Measurements from ENCODE around the gene RSBN1. TPM values are rescaled to one million over a fixed set of nuclear protein-coding genes. Genes with fewer than 3 reads are reported as not detected.

RSBN1 gene
- total and polyA plus RNA-seq, 10 of the 15 experiments (the other 5 are each of a cell fraction or from before 2014, with no cell fraction given), result 2.9 to 26.8 (median 11.5) TPM

- DNase-seq (ENCODE audit: low read depth, low spot score) (no peak), ATAC-seq (peak; percentile 84), FAIRE-seq (no peak)
- ChIA-PET RAD21 (ENCODE audit: unreplicated experiment) (interaction anchor here (1.0 to 3.9 kb wide), 11 partner anchors 10 to 130 kb away, joined by 3 to 51 read pairs (median 5); partner anchors contain the start of genes PHTF1 and RSBN1), POLR2A (interaction anchor here (0.5 to 8.2 kb wide), 10 partner anchors 9 to 135 kb away, joined by 3 to 40 read pairs (median 6); partner anchors contain the start of genes HIPK1, PHTF1 and RSBN1), CTCF (interaction anchor here (0.9 to 2.5 kb wide), 8 partner anchors 9 to 81 kb away, joined by 3 to 23 read pairs (median 4); partner anchors contain the start of genes PHTF1 and RSBN1), SMC1A (ENCODE audit: uncharacterized antibody, unreplicated experiment) (interaction anchor here (0.6 to 10.5 kb wide), 16 partner anchors 8 to 407 kb away, joined by 3 to 134 read pairs (median 3); partner anchors contain the start of gene RSBN1)
- Histone ChIP-seq H3K9ac (ENCODE audit: control insufficient read depth, insufficient read depth, low read length) (no peak overlapping the region), H4K20me1 (ENCODE audit: control insufficient read depth, insufficient read depth) (no peaks in the 10 kb centered on the region), H2AFZ (ENCODE audit: control insufficient read depth, low read depth, low read length) (no peak overlapping the region), H3K4me1 (ENCODE audit: control insufficient read depth, insufficient read depth, low read length) (peaks cover 10% of the 10 kb centered on the region), H3K4me2 (ENCODE audit: control insufficient read depth, insufficient read depth) (no peak overlapping the region), H3K9me3 (replicated peaks; ENCODE audit: control insufficient read depth, insufficient read depth, low read length) (peaks cover 2% of the 10 kb centered on the region; the same call in 2 of the 3 replicates), H3K27ac (ENCODE audit: control insufficient read depth, insufficient read depth) (no peak overlapping the region), H3K27me3 (replicated peaks in 1 of 2; ENCODE audit: control insufficient read depth in 2 of 2, insufficient read depth in 2 of 2, low read length in 1 of 2) (no peaks in the 10 kb centered on the region), H3K4me3 (no peak overlapping the region), H3K36me3 (ENCODE audit: control insufficient read depth in 2 of 2, insufficient read depth in 2 of 2, low read length in 1 of 2) (peaks cover 0 to 13% of the 10 kb centered on the region in 2 experiments), H3K79me2 (ENCODE audit: control insufficient read depth, insufficient read depth, low read length) (peaks cover 8% of the 10 kb centered on the region)
- 66% methylated on average over 9 of the region's 9 CpGs for WGBS (ENCODE audit: insufficient coverage, insufficient replicate concordance, low lambda C conversion rate, missing lambda C conversion rate)
- in situ Hi-C loops (cut with MboI) (no loop called here), intact Hi-C loops (cut with micrococcal nuclease; ENCODE audit: unreplicated experiment) (loop anchor here (5.0 kb wide), 1 partner anchor 37 kb away; the partner anchor contains the start of gene PHTF1)
- TSS peak; percentile 10 for BruUV-seq (replicated peaks)
- TF ChIP-seq BRCA1 (IDR thresholded peaks at IDR 0.05; ENCODE audit: low read depth, low read length), result no peak
- no peak for TF ChIP-seq ZBTB11 (CRISPR knock-in tag; IDR thresholded peaks at IDR 0.05)
- peak; percentile 72 for TF ChIP-seq TCF7 (IDR thresholded peaks at IDR 0.05; ENCODE audit: borderline replicate concordance)
- TF ChIP-seq ZSCAN29 (IDR thresholded peaks at IDR 0.05), result peak; percentile 67; the same call in 1 of the 2 replicates
- no peak for TF ChIP-seq SIN3A (IDR thresholded peaks at IDR 0.05; ENCODE audit: low read depth, low read length)
- no peak for TF ChIP-seq CHD2 (IDR thresholded peaks at IDR 0.05; ENCODE audit: borderline replicate concordance, low read depth, low read length)
- TF ChIP-seq GABPA (IDR thresholded peaks at IDR 0.05; ENCODE audit: low read depth), result no peak
- no peak for TF ChIP-seq STAT1 (conservative IDR thresholded peaks at IDR 0.05)
- no peak for TF ChIP-seq ZNF592 (IDR thresholded peaks at IDR 0.05)
- no peak for TF ChIP-seq MTA3 (IDR thresholded peaks at IDR 0.05; ENCODE audit: borderline replicate concordance, low read length)
- TF ChIP-seq RB1 (IDR thresholded peaks at IDR 0.05; ENCODE audit: borderline replicate concordance), result no peak
- no peak for TF ChIP-seq SREBF2 (IDR thresholded peaks at IDR 0.05; ENCODE audit: low read length)
- peak; percentile 66 for TF ChIP-seq DPF2 (IDR thresholded peaks at IDR 0.05)
- TF ChIP-seq SIX5 (IDR thresholded peaks at IDR 0.05; ENCODE audit: low read depth, low read length, severe bottlenecking), result no peak
These were observed 18.1 kb downstream of the RSBN1 start for GRCh38 chr1:113793878-113794834.

Data from GM12878 (cell line).